AG08396 (cell line): Measurements from ENCODE around the gene UCKL1.
A peak's percentile ranks its signal among the peaks of the same experiment; 100 is the strongest.
"Not testable (repeated sequence)": the region's sequence is repeated elsewhere in the genome, so short reads cannot be mapped to it uniquely, and the experiment has no call there.

Experiments used
- DNase-seq: peaks from one replicate; pipeline ENCODE4 v3.0.0; 2012; ENCODE audit warnings: low spot score, mixed read lengths

UCKL1 gene

GRCh38 chr20:63955827-63956663 lies at the start of gene UCKL1:
Gene UCKL1 (minus strand): TSS chr20:63956416. CDS start chr20:63956372, 44 bp downstream.
- DNase-seq: peak; percentile 95

GRCh38 chr20:64005394-64005793 lies 49.2 kb upstream of the UCKL1 start:
- DNase-seq: no peak

- DNase-seq: no peak
Measured at GRCh38 chr20:64003960-64004725, 47.9 kb upstream of the UCKL1 start.

- DNase-seq: no peak
Measured at GRCh38 chr20:64001607-64002011, 45.4 kb upstream of the UCKL1 start.

GRCh38 chr20:64000906-64001305 lies 44.7 kb upstream of the UCKL1 start:
- DNase-seq: no peak

- no peak for DNase-seq
Measured at GRCh38 chr20:63982937-63983336, 26.7 kb upstream of the UCKL1 start.

- DNase-seq: peak; percentile 99
Measured at GRCh38 chr20:63980806-63981728, 24.9 kb upstream of the UCKL1 start, which contains the start of gene PRPF6. Gene PRPF6 (plus strand): TSS chr20:63981132. CDS start chr20:63981246, 114 bp downstream.

GRCh38 chr20:63980317-63980805 lies 24.1 kb upstream of the UCKL1 start:
- no peak for DNase-seq

- peak; percentile 48 for DNase-seq
Measured at GRCh38 chr20:63979557-63980316, 23.5 kb upstream of the UCKL1 start, which contains the start of gene SAMD10. Gene SAMD10 (minus strand): TSS chr20:63979642. CDS start chr20:63979467, 175 bp downstream.

GRCh38 chr20:63979229-63979556 lies 23.0 kb upstream of the UCKL1 start:
- DNase-seq: no peak

- no peak for DNase-seq
Measured at GRCh38 chr20:63978319-63979228, 22.4 kb upstream of the UCKL1 start.

- DNase-seq: peak; percentile 70
Measured at GRCh38 chr20:63977739-63978276, 21.6 kb upstream of the UCKL1 start.

- no peak for DNase-seq
Measured at GRCh38 chr20:63976980-63977738, 20.9 kb upstream of the UCKL1 start.

GRCh38 chr20:63976511-63976910 lies 20.3 kb upstream of the UCKL1 start:
- not testable (repeated sequence) for DNase-seq

- DNase-seq: no peak
Measured at GRCh38 chr20:63974402-63975200, 18.4 kb upstream of the UCKL1 start.

- peak; percentile 94 for DNase-seq
Measured at GRCh38 chr20:63973636-63974401, 17.6 kb upstream of the UCKL1 start.

- DNase-seq: no peak
Measured at GRCh38 chr20:63973160-63973479, 16.9 kb upstream of the UCKL1 start.
